ENCODE data around the gene MKNK2. TPM values are rescaled to one million over a fixed set of nuclear protein-coding genes. Genes with fewer than 3 reads are reported as not detected.
A peak's percentile ranks its signal among the peaks of the same experiment; 100 is the strongest.

Gene MKNK2
- total RNA-seq, 4 donors from 2014 or later = 189 to 279 (median 236) TPM

- peak within 1 kb of the TSS; percentile 47 to 82 (median 71) for H3K4me3 ChIP-seq
- intact Hi-C loops (cut with DNase I; ENCODE audit: low total_unique reads) (no loop called here), in situ Hi-C loops (cut with MboI; ENCODE audit: low pct_ligation_motif_present in 1 of 4, low pct_unique_long_range_greater_than_20kb in 1 of 4, low sequenced_read_pairs in 3 of 4) (loop anchor here in 1 of 4 donors (5.0 kb wide), 1 partner anchor 52 kb away; no protein-coding TSS in a partner anchor)
- TF ChIP-seq CTCF (IDR thresholded peaks at IDR 0.05) (no peak), POLR2AphosphoS5 (IDR thresholded peaks at IDR 0.05) (peak in 1 of 3 donors; percentile 62)
- H3K9me3 ChIP-seq = no peaks in the 10 kb centered on the region
- WGBS, 2 donors (ENCODE audit: low coverage in 1 of 2) = no CpG with 5 or more reads among the region's 20 CpGs
- peaks cover 14 to 29% (median 22%) of the 10 kb centered on the region in 4 donors for H3K4me1 ChIP-seq
- H3K27ac ChIP-seq = peak within 1 kb of the TSS; percentile 74 to 87 (median 78)
- H3K27me3 ChIP-seq = no peaks in the 10 kb centered on the region
- no peaks in the 10 kb centered on the region for H3K36me3 ChIP-seq
- peak; percentile 70 for DNase-seq
Measured at GRCh38 chr19:2015608-2015950, 35.5 kb downstream of the MKNK2 start, which contains the start of gene BTBD2. BTBD2 (minus strand) TSS chr19:2015714; CDS start chr19:2015703, 11 bp downstream.

- Histone ChIP-seq H3K4me3 (peak overlapping the region; percentile 47 to 82 (median 71)), H3K4me1 (peaks cover 13 to 29% (median 21%) of the 10 kb centered on the region in 4 donors), H3K27me3 (no peaks in the 10 kb centered on the region), H3K27ac (peak overlapping the region; percentile 74 to 83 (median 76)), H3K9me3 (no peaks in the 10 kb centered on the region), H3K36me3 (no peaks in the 10 kb centered on the region)
- in situ Hi-C loops (cut with MboI; ENCODE audit: low pct_ligation_motif_present in 1 of 4, low pct_unique_long_range_greater_than_20kb in 1 of 4, low sequenced_read_pairs in 3 of 4) = loop anchor here in 1 of 4 donors (5.0 kb wide), 1 partner anchor 52 kb away; no protein-coding TSS in a partner anchor
- no peak for TF ChIP-seq POLR2A (IDR thresholded peaks at IDR 0.05)
- TF ChIP-seq CTCF (IDR thresholded peaks at IDR 0.05) = no peak
- TF ChIP-seq EP300 (IDR thresholded peaks at IDR 0.05; ENCODE audit: low read depth) = no peak
- TF ChIP-seq POLR2AphosphoS5 (IDR thresholded peaks at IDR 0.05) = no peak
- intact Hi-C loops (cut with DNase I; ENCODE audit: low total_unique reads) = no loop called here
- DNase-seq = no peak
- WGBS, 2 donors (ENCODE audit: low coverage in 1 of 2) = 20% methylated on average over 23 of the region's 74 CpGs; no CpG with 5 or more reads in 1 of the 2 donors
Measured at GRCh38 chr19:2014731-2015607, 36.1 kb downstream of the MKNK2 start.

- TF ChIP-seq EP300 (IDR thresholded peaks at IDR 0.05; ENCODE audit: low read depth) = no peak
- TF ChIP-seq POLR2AphosphoS5 (IDR thresholded peaks at IDR 0.05) = no peak
- TF ChIP-seq POLR2A (IDR thresholded peaks at IDR 0.05) = no peak
- TF ChIP-seq CTCF (IDR thresholded peaks at IDR 0.05) = no peak
- H3K9me3 ChIP-seq = no peaks in the 10 kb centered on the region
- WGBS, 2 donors (ENCODE audit: low coverage in 1 of 2) = 80% methylated on average over 5 of the region's 5 CpGs; no CpG with 5 or more reads in 1 of the 2 donors
- peaks cover 5 to 25% (median 20%) of the 10 kb centered on the region in 4 donors for H3K4me1 ChIP-seq
- no peaks in the 10 kb centered on the region for H3K27me3 ChIP-seq
- H3K4me3 ChIP-seq = peak overlapping the region in 1 of 4 donors; percentile 71
- intact Hi-C loops (cut with DNase I; ENCODE audit: low total_unique reads) (no loop called here), in situ Hi-C loops (cut with MboI; ENCODE audit: low pct_ligation_motif_present in 1 of 4, low pct_unique_long_range_greater_than_20kb in 1 of 4, low sequenced_read_pairs in 3 of 4) (no loop called here)
- DNase-seq = no peak
- peak overlapping the region in 2 of 4 donors; percentile 74 for H3K27ac ChIP-seq
- no peaks in the 10 kb centered on the region for H3K36me3 ChIP-seq
Measured at GRCh38 chr19:2014131-2014571, 36.9 kb downstream of the MKNK2 start.

DNA sequence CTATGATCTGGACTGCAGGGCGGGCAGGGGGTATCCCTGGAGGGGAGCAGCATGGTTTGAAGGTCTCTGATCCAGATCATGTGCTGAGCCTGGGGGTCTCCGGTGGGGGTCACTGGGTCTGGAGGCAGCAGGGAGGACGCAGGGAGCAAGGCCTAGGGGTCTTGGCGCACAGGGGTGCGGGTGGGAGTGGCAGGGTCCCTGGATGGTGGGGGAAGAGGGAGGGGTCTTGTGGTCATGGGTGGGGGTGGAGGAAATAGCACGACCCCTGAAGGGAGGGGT, 37.4 kb downstream of the MKNK2 start:
- H3K4me1 ChIP-seq = peaks cover 5 to 25% (median 20%) of the 10 kb centered on the region in 4 donors
- intact Hi-C loops (cut with DNase I; ENCODE audit: low total_unique reads) = no loop called here
- no peak for DNase-seq
- no peak overlapping the region for H3K27ac ChIP-seq
- in situ Hi-C loops (cut with MboI; ENCODE audit: low pct_ligation_motif_present in 1 of 4, low pct_unique_long_range_greater_than_20kb in 1 of 4, low sequenced_read_pairs in 3 of 4) = no loop called here
- H3K36me3 ChIP-seq = no peaks in the 10 kb centered on the region
- no peaks in the 10 kb centered on the region for H3K9me3 ChIP-seq
- TF ChIP-seq POLR2AphosphoS5 (IDR thresholded peaks at IDR 0.05) = no peak
- no peak for TF ChIP-seq POLR2A (IDR thresholded peaks at IDR 0.05)
- no peak for TF ChIP-seq EP300 (IDR thresholded peaks at IDR 0.05; ENCODE audit: low read depth)
- no peaks in the 10 kb centered on the region for H3K27me3 ChIP-seq
- no peak overlapping the region for H3K4me3 ChIP-seq
- WGBS, 2 donors (ENCODE audit: low coverage in 1 of 2) = 83 to 93% methylated on average over 3 to 6 of the region's 6 CpGs

All from transverse colon (tissue), 4 donors.